Neural cell (in vitro differentiated cells): ENCODE measurements around the gene MAGED1.

Experiments used
- CTCF ChIP-seq: fragments of 450-650 bp; IDR thresholded peaks from 2 replicates; pipeline ENCODE4 v1.5.1; 2014; ENCODE audit warnings: antibody characterized with exemption, mild to moderate bottlenecking, moderate library complexity; ENCODE audit not compliant: poor library complexity, severe bottlenecking
- EP300 ChIP-seq: fragments of 450-650 bp; conservative IDR thresholded peaks from 2 replicates; pipeline ENCODE4 v1.6.1; 2014; ENCODE audit warnings: antibody characterized with exemption, mild to moderate bottlenecking, moderate library complexity; ENCODE audit not compliant: poor library complexity, severe bottlenecking
- EZH2 ChIP-seq: fragments of 200-600, 300-800 bp; shearing (Covaris generic), sonication (generic); IDR thresholded peaks from 2 replicates; pipeline ENCODE4 v1.6.1; 2014; ENCODE audit warnings: antibody characterized with exemption, low read length, borderline replicate concordance, mild to moderate bottlenecking; ENCODE audit not compliant: insufficient read depth, poor library complexity, severe bottlenecking
- MXI1 ChIP-seq: fragments of 450-650 bp; conservative IDR thresholded peaks from 2 replicates; pipeline ENCODE4 v1.6.1; 2014; ENCODE audit warnings: antibody characterized with exemption, mild to moderate bottlenecking; ENCODE audit not compliant: poor library complexity, severe bottlenecking
- POLR2AphosphoS5 ChIP-seq: IDR thresholded peaks from 2 replicates; pipeline ENCODE4 v1.6.1; 2012
- TAF1 ChIP-seq: IDR thresholded peaks from 2 replicates; pipeline ENCODE4 v1.6.1; 2012; ENCODE audit warnings: low read depth
- TF ChIP-seq, protein P1 (sequence below): IDR thresholded peaks from 2 replicates; pipeline ENCODE4 v1.6.1; 2012; ENCODE audit warnings: borderline replicate concordance

DNA sequence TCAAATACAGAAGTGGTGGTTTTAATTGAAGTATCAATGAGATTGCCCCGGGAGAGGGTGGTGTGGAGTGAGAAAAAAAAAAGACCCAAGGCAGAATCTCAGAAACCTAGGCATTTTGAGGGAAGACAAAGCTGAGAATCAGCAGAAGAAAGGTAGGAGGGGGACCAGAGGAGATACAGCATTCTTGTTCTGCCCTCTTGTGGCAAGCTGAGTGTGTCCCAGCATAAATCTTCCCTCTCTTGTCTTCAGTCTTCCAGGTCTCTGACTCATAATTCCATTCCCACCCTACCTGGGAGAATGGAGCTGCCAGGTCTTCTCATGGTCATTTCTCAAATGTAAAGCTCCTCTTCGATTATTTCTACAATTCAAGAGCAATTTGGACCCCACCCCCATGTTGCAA is 32.7 kb upstream of the MAGED1 start:
- TF ChIP-seq POLR2AphosphoS5: no peak
- TF ChIP-seq TAF1: no peak
- TF ChIP-seq CTCF: peak; percentile 69
- TF ChIP-seq EP300: no peak
- TF ChIP-seq, protein P1, sequence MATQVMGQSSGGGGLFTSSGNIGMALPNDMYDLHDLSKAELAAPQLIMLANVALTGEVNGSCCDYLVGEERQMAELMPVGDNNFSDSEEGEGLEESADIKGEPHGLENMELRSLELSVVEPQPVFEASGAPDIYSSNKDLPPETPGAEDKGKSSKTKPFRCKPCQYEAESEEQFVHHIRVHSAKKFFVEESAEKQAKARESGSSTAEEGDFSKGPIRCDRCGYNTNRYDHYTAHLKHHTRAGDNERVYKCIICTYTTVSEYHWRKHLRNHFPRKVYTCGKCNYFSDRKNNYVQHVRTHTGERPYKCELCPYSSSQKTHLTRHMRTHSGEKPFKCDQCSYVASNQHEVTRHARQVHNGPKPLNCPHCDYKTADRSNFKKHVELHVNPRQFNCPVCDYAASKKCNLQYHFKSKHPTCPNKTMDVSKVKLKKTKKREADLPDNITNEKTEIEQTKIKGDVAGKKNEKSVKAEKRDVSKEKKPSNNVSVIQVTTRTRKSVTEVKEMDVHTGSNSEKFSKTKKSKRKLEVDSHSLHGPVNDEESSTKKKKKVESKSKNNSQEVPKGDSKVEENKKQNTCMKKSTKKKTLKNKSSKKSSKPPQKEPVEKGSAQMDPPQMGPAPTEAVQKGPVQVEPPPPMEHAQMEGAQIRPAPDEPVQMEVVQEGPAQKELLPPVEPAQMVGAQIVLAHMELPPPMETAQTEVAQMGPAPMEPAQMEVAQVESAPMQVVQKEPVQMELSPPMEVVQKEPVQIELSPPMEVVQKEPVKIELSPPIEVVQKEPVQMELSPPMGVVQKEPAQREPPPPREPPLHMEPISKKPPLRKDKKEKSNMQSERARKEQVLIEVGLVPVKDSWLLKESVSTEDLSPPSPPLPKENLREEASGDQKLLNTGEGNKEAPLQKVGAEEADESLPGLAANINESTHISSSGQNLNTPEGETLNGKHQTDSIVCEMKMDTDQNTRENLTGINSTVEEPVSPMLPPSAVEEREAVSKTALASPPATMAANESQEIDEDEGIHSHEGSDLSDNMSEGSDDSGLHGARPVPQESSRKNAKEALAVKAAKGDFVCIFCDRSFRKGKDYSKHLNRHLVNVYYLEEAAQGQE: no peak
- TF ChIP-seq MXI1: no peak
- TF ChIP-seq EZH2: no peak
